Measurements from ENCODE around the gene AOPEP.

The AOPEP gene

GRCh38 chr9:94881454-94881853, 155.0 kb downstream of the AOPEP start:
- no peak for TF ChIP-seq CTCF (IDR thresholded peaks at IDR 0.05)
- H3K4me3 ChIP-seq: no peak overlapping the region
- peak overlapping the region; percentile 6 to 10 for H3K27ac ChIP-seq
- DNase-seq (ENCODE audit: low spot score): no peak

GRCh38 chr9:94881940-94882339, 155.4 kb downstream of the AOPEP start:
- no peak overlapping the region for H3K4me3 ChIP-seq
- no peak for DNase-seq (ENCODE audit: low spot score)
- peak overlapping the region; percentile 6 to 10 for H3K27ac ChIP-seq
- no peak for TF ChIP-seq CTCF (IDR thresholded peaks at IDR 0.05)

GRCh38 chr9:94882966-94883641, 156.6 kb downstream of the AOPEP start:
- no peak for TF ChIP-seq CTCF (IDR thresholded peaks at IDR 0.05)
- no peak overlapping the region for H3K27ac ChIP-seq
- H3K4me3 ChIP-seq: no peak overlapping the region
- no peak for DNase-seq (ENCODE audit: low spot score)

- DNase-seq (ENCODE audit: low spot score): no peak
- no peak overlapping the region for H3K4me3 ChIP-seq
- no peak for TF ChIP-seq CTCF (IDR thresholded peaks at IDR 0.05)
- H3K27ac ChIP-seq: no peak overlapping the region
These were observed 159.5 kb downstream of the AOPEP start for GRCh38 chr9:94885854-94886447.

- DNase-seq (ENCODE audit: low spot score): no peak
- Histone ChIP-seq H3K4me3 (no peak overlapping the region), H3K27ac (no peak overlapping the region)
- no peak for TF ChIP-seq CTCF (IDR thresholded peaks at IDR 0.05)
These were observed 161.2 kb downstream of the AOPEP start for GRCh38 chr9:94887721-94888120.

GRCh38 chr9:94888775-94889174, 162.3 kb downstream of the AOPEP start:
- DNase-seq (ENCODE audit: low spot score): no peak
- no peak for TF ChIP-seq CTCF (IDR thresholded peaks at IDR 0.05)
- Histone ChIP-seq H3K4me3 (no peak overlapping the region), H3K27ac (no peak overlapping the region)

GRCh38 chr9:94889628-94890027, 163.1 kb downstream of the AOPEP start:
- H3K27ac ChIP-seq: no peak overlapping the region
- no peak for TF ChIP-seq CTCF (IDR thresholded peaks at IDR 0.05)
- DNase-seq (ENCODE audit: low spot score): no peak
- no peak overlapping the region for H3K4me3 ChIP-seq

Measured in coronary artery (tissue), 2 donors.